ENCODE data around the gene CTSF.

GRCh38 chr11:66564984-66565383 is 3.4 kb downstream of the CTSF start:
- no peak for TF ChIP-seq EZH2 (IDR thresholded peaks at IDR 0.05)
- no peak for TF ChIP-seq POLR2AphosphoS5 (IDR thresholded peaks at IDR 0.05; ENCODE audit: borderline replicate concordance, low read depth, low read length)
